AG09319 (cell line): ENCODE results near the gene KIF14.

Experiments
- DNase-seq: peaks from one replicate; pipeline ENCODE4 v3.0.0-alpha.2; 2010; ENCODE audit warnings: low read depth; ENCODE audit errors: extremely low read depth
- CTCF ChIP-seq: IDR thresholded peaks from 2 replicates; pipeline ENCODE4 v1.5.1; 2011; ENCODE audit warnings: low read depth, mild to moderate bottlenecking, inconsistent platforms, low read length, moderate library complexity

The KIF14 gene

GRCh38 chr1:200644021-200644420 lies 23.5 kb upstream of the KIF14 start:
- no peak for DNase-seq
- no peak for TF ChIP-seq CTCF

GRCh38 chr1:200642481-200642880 lies 21.9 kb upstream of the KIF14 start:
- no peak for TF ChIP-seq CTCF
- DNase-seq, result no peak

GRCh38 chr1:200640963-200641401 lies 20.4 kb upstream of the KIF14 start:
- DNase-seq, result no peak
- TF ChIP-seq CTCF, result no peak

GRCh38 chr1:200640373-200640962 lies 19.9 kb upstream of the KIF14 start:
- no peak for TF ChIP-seq CTCF
- DNase-seq, result no peak

GRCh38 chr1:200638073-200638472 lies 17.5 kb upstream of the KIF14 start:
- TF ChIP-seq CTCF, result no peak
- DNase-seq, result no peak

GRCh38 chr1:200636681-200637080 lies 16.1 kb upstream of the KIF14 start:
- TF ChIP-seq CTCF, result no peak
- DNase-seq, result no peak

- no peak for TF ChIP-seq CTCF
- no peak for DNase-seq
Measured at GRCh38 chr1:200634261-200635122, 13.9 kb upstream of the KIF14 start.
